Hepatocyte (in vitro differentiated cells): ENCODE data around the gene PLS3. TPM values are rescaled to one million over a fixed set of nuclear protein-coding genes. Genes with fewer than 3 reads are reported as not detected.

ENCODE experiments used
- DNase-seq: peaks from one replicate; pipeline ENCODE4 v3.0.0-alpha.2; 2016; ENCODE audit warnings: low spot score
- H2AFZ ChIP-seq: fragments of 200-600 bp; sonication (generic); 2 replicates; pipeline ENCODE4 v1.6.0; 2016; ENCODE audit warnings: antibody characterized with exemption, mild to moderate bottlenecking
- H3K27ac ChIP-seq: fragments of 200-600 bp; sonication (generic); 2 replicates; pipeline ENCODE4 v1.5.1; 2016; ENCODE audit warnings: mild to moderate bottlenecking
- H3K27me3 ChIP-seq: fragments of 200-600 bp; sonication (generic); 2 replicates; pipeline ENCODE4 v1.6.1; 2016
- H3K36me3 ChIP-seq: fragments of 200-600 bp; sonication (generic); replicated peaks from 2 replicates; pipeline ENCODE4 v1.5.1; 2016; ENCODE audit warnings: low read depth; ENCODE audit not compliant: insufficient read depth
- H3K4me1 ChIP-seq: fragments of 200-600 bp; sonication (generic); 2 replicates; pipeline ENCODE4 v1.5.1; 2016; ENCODE audit warnings: mild to moderate bottlenecking, moderate library complexity; ENCODE audit not compliant: insufficient read depth
- H3K4me2 ChIP-seq: fragments of 200-600 bp; sonication (generic); 2 replicates; pipeline ENCODE4 v1.6.0; 2016
- H3K4me3 ChIP-seq: fragments of 200-600 bp; sonication (generic); 2 replicates; pipeline ENCODE4 v1.5.1; 2016; ENCODE audit warnings: mild to moderate bottlenecking
- H3K79me2 ChIP-seq: fragments of 200-600 bp; sonication (generic); 2 replicates; pipeline ENCODE4 v1.6.0; 2017; ENCODE audit warnings: mild to moderate bottlenecking
- H3K9me2 ChIP-seq: fragments of 200-600 bp; sonication (generic); replicated peaks from 2 replicates; pipeline ENCODE4 v1.6.0; 2017; ENCODE audit warnings: mild to moderate bottlenecking; ENCODE audit not compliant: insufficient read depth
- H3K9me3 ChIP-seq: fragments of 200-600 bp; sonication (generic); 2 replicates; pipeline ENCODE4 v1.5.1; 2016; ENCODE audit warnings: low read depth, mild to moderate bottlenecking
- H4K20me1 ChIP-seq: fragments of 200-600 bp; sonication (generic); 2 replicates; pipeline ENCODE4 v1.6.0; 2016; ENCODE audit warnings: mild to moderate bottlenecking; ENCODE audit not compliant: insufficient read depth, poor library complexity, severe bottlenecking
- EZH2 ChIP-seq: fragments of 200-600 bp; sonication (generic); IDR thresholded peaks from 2 replicates; pipeline ENCODE4 v1.6.1; 2016; ENCODE audit warnings: antibody characterized with exemption, mild to moderate bottlenecking, borderline replicate concordance
- EZH2phosphoT487 ChIP-seq: fragments of 200-600 bp; sonication (generic); IDR thresholded peaks from one replicate; pipeline ENCODE4 v1.6.1; 2018; ENCODE audit warnings: antibody characterized with exemption, mild to moderate bottlenecking, low read depth, moderate library complexity; ENCODE audit not compliant: unreplicated experiment, severe bottlenecking
- WGBS: methylation state at CpG from one replicate; pipeline ENCODE4 v1.1.6; 2016; ENCODE audit warnings: low lambda C conversion rate; ENCODE audit errors: missing lambda C conversion rate; 5-methylcytosine and 5-hydroxymethylcytosine counted together
- polyA plus RNA-seq: library from polyadenylated mRNA; unstranded; fragments of >200 nt; fragmentation: Nextera tagmentation; extraction: Ambion mirVana; gene quantifications from 2 replicates; pipeline ENCODE4 v1.2.1, GENCODE V29; 2016
- total RNA-seq: library from RNA; depleted of rRNA; stranded (reverse); fragments of >200 nt; gene quantifications from 2 replicates; pipeline ENCODE4 v1.2.3, GENCODE V29; 2014
- TF ChIP-seq, protein P1 (sequence below): fragments of 200-600 bp; sonication (generic); IDR thresholded peaks from 2 replicates; pipeline ENCODE4 v1.5.1; 2016; ENCODE audit warnings: antibody characterized with exemption, mild to moderate bottlenecking; ENCODE audit not compliant: poor library complexity

Gene PLS3
- total and polyA plus RNA-seq, 2 experiments from 2014 or later = 277 to 361 TPM

DNA sequence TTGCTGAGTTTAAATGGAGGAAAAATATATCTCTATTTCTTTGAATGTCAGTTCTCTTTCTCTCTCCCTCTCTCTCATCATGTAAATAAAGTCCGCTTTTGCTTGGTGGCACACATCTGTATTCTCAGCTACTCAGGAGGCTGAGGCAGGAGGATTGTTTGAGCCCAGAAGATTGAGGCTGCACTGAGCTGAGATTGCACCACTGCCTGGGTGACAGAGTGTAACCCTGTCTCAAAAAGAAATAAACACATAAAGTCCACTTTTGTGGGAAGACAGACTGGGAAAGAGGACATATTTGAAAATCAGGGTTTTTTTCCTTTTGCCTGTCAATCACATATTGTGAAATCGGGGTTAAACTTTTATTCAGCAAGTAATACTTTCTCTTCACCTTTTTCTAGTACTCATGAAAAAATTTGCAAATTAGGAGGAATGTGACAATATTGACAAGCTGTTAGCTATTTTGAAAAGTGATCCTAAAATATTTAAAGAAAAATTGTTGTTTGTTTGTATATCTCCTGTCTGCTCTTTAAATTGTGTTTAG lies 42.6 kb downstream of the PLS3 start:
- no peak overlapping the region for H2AFZ ChIP-seq
- peaks cover 88% of the 10 kb centered on the region for H3K79me2 ChIP-seq

DNA sequence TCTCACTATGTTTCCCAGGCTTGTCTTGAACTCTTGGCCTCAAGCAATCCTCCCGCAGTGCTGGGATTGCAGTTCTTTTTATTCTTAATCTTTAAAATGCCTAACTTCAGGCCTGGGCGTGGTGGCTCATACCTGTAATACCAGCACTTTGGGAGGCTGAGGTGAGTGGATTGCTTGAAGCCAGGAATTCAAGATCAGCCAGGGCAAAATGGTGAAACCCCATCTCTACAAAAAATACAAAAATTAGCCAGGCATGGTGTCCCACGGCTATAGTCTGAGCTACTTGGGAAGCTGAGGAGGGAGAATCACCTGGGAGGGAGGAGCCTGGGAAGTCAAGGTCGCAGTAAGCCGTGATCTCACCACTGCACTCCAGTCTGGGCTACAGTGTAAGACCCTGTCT lies 45.9 kb downstream of the PLS3 start:
- H3K79me2 ChIP-seq = peaks cover 81% of the 10 kb centered on the region
- 87% methylated on average over 5 of the region's 5 CpGs for WGBS

More for the DNA sequence above, 42.6 kb downstream of the PLS3 start:
- Histone ChIP-seq H3K27ac (peak overlapping the region; percentile 18), H3K27me3 (no peaks in the 10 kb centered on the region), H3K36me3 (no peaks in the 10 kb centered on the region), H3K9me3 (no peaks in the 10 kb centered on the region), H3K9me2 (no peaks in the 10 kb centered on the region), H3K4me1 (no peaks in the 10 kb centered on the region), H3K4me2 (no peak overlapping the region), H4K20me1 (no peaks in the 10 kb centered on the region), H3K4me3 (no peak overlapping the region)
- TF ChIP-seq, protein P1, sequence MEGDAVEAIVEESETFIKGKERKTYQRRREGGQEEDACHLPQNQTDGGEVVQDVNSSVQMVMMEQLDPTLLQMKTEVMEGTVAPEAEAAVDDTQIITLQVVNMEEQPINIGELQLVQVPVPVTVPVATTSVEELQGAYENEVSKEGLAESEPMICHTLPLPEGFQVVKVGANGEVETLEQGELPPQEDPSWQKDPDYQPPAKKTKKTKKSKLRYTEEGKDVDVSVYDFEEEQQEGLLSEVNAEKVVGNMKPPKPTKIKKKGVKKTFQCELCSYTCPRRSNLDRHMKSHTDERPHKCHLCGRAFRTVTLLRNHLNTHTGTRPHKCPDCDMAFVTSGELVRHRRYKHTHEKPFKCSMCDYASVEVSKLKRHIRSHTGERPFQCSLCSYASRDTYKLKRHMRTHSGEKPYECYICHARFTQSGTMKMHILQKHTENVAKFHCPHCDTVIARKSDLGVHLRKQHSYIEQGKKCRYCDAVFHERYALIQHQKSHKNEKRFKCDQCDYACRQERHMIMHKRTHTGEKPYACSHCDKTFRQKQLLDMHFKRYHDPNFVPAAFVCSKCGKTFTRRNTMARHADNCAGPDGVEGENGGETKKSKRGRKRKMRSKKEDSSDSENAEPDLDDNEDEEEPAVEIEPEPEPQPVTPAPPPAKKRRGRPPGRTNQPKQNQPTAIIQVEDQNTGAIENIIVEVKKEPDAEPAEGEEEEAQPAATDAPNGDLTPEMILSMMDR = no peak
- no peak for TF ChIP-seq EZH2
- no peak for TF ChIP-seq EZH2phosphoT487
- WGBS = 98% methylated on average over 2 of the region's 2 CpGs
- DNase-seq = no peak

DNA sequence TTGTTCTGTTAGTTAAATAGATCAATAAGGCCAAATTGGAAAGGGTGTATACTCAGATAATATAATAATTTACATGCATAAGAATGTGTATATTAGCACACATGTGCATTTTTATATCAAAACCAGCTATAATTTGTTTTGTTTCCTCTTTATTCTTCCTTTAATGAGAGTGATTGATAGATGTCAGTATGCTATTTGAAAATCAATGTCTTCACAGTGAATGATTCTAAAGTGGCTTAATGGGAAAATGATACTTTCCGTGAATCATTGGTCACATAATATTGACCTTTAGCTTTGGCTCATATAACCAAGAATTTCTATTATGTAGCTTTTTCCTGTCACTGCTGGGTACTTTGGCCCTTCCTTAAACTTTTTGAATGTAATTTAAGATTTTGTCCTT lies 48.6 kb downstream of the PLS3 start:
- no peak for DNase-seq
- peaks cover 62% of the 10 kb centered on the region for H3K79me2 ChIP-seq
- TF ChIP-seq, protein P1 = no peak
- TF ChIP-seq EZH2 (no peak), EZH2phosphoT487 (no peak)
- H3K4me2 ChIP-seq = no peak overlapping the region
- H3K36me3 ChIP-seq = no peaks in the 10 kb centered on the region
- WGBS = 97% methylated on average over 1 of the region's 1 CpG
- no peaks in the 10 kb centered on the region for H4K20me1 ChIP-seq
- no peaks in the 10 kb centered on the region for H3K9me3 ChIP-seq
- no peak overlapping the region for H2AFZ ChIP-seq
- H3K4me1 ChIP-seq = peaks cover 5% of the 10 kb centered on the region
- no peak overlapping the region for H3K27ac ChIP-seq
- H3K27me3 ChIP-seq = no peaks in the 10 kb centered on the region
- no peak overlapping the region for H3K4me3 ChIP-seq
- H3K9me2 ChIP-seq = no peaks in the 10 kb centered on the region

More for the DNA sequence above, 45.9 kb downstream of the PLS3 start:
- no peak for DNase-seq
- Histone ChIP-seq H3K4me3 (no peak overlapping the region), H3K27me3 (no peaks in the 10 kb centered on the region), H3K36me3 (no peaks in the 10 kb centered on the region), H3K9me2 (no peaks in the 10 kb centered on the region), H4K20me1 (no peaks in the 10 kb centered on the region), H3K9me3 (no peaks in the 10 kb centered on the region), H3K4me2 (no peak overlapping the region), H2AFZ (no peak overlapping the region), H3K27ac (no peak overlapping the region), H3K4me1 (no peaks in the 10 kb centered on the region)
- TF ChIP-seq, protein P1 = no peak
- TF ChIP-seq EZH2 = no peak
- TF ChIP-seq EZH2phosphoT487 = no peak
